GM19193 (cell line): ENCODE results near the gene NKD2.

Experiments
- POLR2A ChIP-seq: IDR thresholded peaks from 4 replicates; pipeline ENCODE4 v1.6.1; 2011; ENCODE audit not compliant: insufficient read depth, insufficient read length; ENCODE audit errors: extremely low read depth

The NKD2 gene

GRCh38 chr5:1077491-1078020 is 69.0 kb downstream of the NKD2 start:
- no peak for TF ChIP-seq POLR2A

GRCh38 chr5:1078206-1078605 is 69.6 kb downstream of the NKD2 start:
- no peak for TF ChIP-seq POLR2A

- TF ChIP-seq POLR2A, result no peak
Measured at GRCh38 chr5:1078851-1079250, 70.2 kb downstream of the NKD2 start.

GRCh38 chr5:1079486-1079885 is 70.9 kb downstream of the NKD2 start:
- no peak for TF ChIP-seq POLR2A

GRCh38 chr5:1079961-1080360 is 71.4 kb downstream of the NKD2 start:
- TF ChIP-seq POLR2A, result no peak

- no peak for TF ChIP-seq POLR2A
Measured at GRCh38 chr5:1080432-1080831, 71.8 kb downstream of the NKD2 start.

GRCh38 chr5:1081519-1081918 is 72.9 kb downstream of the NKD2 start:
- no peak for TF ChIP-seq POLR2A

- TF ChIP-seq POLR2A, result no peak
Measured at GRCh38 chr5:1083823-1084605, 75.4 kb downstream of the NKD2 start.

GRCh38 chr5:1085391-1085790 is 76.8 kb downstream of the NKD2 start:
- TF ChIP-seq POLR2A, result no peak

GRCh38 chr5:1086137-1086536 is 77.5 kb downstream of the NKD2 start:
- TF ChIP-seq POLR2A, result no peak

GRCh38 chr5:1086871-1087270 is 78.3 kb downstream of the NKD2 start:
- TF ChIP-seq POLR2A, result no peak

- TF ChIP-seq POLR2A, result no peak
Measured at GRCh38 chr5:1087428-1087827, 78.8 kb downstream of the NKD2 start.

GRCh38 chr5:1088031-1088430 is 79.4 kb downstream of the NKD2 start:
- no peak for TF ChIP-seq POLR2A
